A673 (cell line): ENCODE measurements around the gene RAB28. TPM values are rescaled to one million over a fixed set of nuclear protein-coding genes. Genes with fewer than 3 reads are reported as not detected.

Source experiments
- BruUV-seq: library from RNA; stranded (reverse); fragments of 400-500 nt; replicated peaks from 2 replicates; lab custom pipeline; 2021; lab: Mats Ljungman, UMichigan
- CTCF ChIA-PET: fragments of 300-600 bp; sonication (Branson Sonifier 250); formaldehyde crosslinking; loops from one replicate; lab custom pipeline; 2022; ENCODE audit warnings: antibody characterized with exemption; lab: Charles Lee
- POLR2A ChIA-PET: fragments of 300-600 bp; sonication (Branson Sonifier 250); formaldehyde crosslinking; loops from one replicate; lab custom pipeline; 2022; ENCODE audit warnings: antibody characterized with exemption; ENCODE audit not compliant: low non-redundant PET; lab: Charles Lee
- DNase-seq: peaks from one replicate; pipeline ENCODE4 v3.0.0-alpha.2; 2015; ENCODE audit warnings: low spot score
- H3K27ac ChIP-seq: fragments of 200-600 bp; sonication (generic); 2 replicates; pipeline ENCODE4 v1.5.1; 2016; ENCODE audit warnings: mixed run types, low read depth, mild to moderate bottlenecking, mixed read lengths, antibody characterized with exemption, low read length; ENCODE audit not compliant: poor library complexity, severe bottlenecking
- H3K27me3 ChIP-seq: fragments of 200-600 bp; sonication (generic); replicated peaks from 2 replicates; pipeline ENCODE4 v1.6.1; 2017; ENCODE audit warnings: mixed run types, low read depth, mild to moderate bottlenecking, mixed read lengths, antibody characterized with exemption, low read length; ENCODE audit not compliant: insufficient read depth, poor library complexity
- H3K36me3 ChIP-seq: fragments of 200-600 bp; sonication (generic); 2 replicates; pipeline ENCODE4 v1.6.1; 2016; ENCODE audit warnings: mixed run types, mild to moderate bottlenecking, mixed read lengths, antibody characterized with exemption, low read length; ENCODE audit not compliant: insufficient read depth, poor library complexity, severe bottlenecking
- H3K4me1 ChIP-seq: fragments of 200-600 bp; sonication (generic); 2 replicates; pipeline ENCODE4 v1.6.1; 2017; ENCODE audit warnings: mixed run types, mild to moderate bottlenecking, mixed read lengths, antibody characterized with exemption, low read length; ENCODE audit not compliant: insufficient read depth, poor library complexity, severe bottlenecking
- H3K4me3 ChIP-seq: fragments of 200-600 bp; sonication (generic); 2 replicates; pipeline ENCODE4 v1.5.1; 2016; ENCODE audit warnings: low read depth, mixed run types, mild to moderate bottlenecking, mixed read lengths, low read length; ENCODE audit not compliant: poor library complexity, severe bottlenecking
- H3K9me3 ChIP-seq: fragments of 200-600 bp; sonication (generic); 2 replicates; pipeline ENCODE4 v1.6.1; 2016; ENCODE audit warnings: mixed run types, low read depth, mild to moderate bottlenecking, mixed read lengths, antibody characterized with exemption, low read length; ENCODE audit not compliant: poor library complexity, severe bottlenecking
- EZH2 ChIP-seq: fragments of 200-600 bp; sonication (generic); IDR thresholded peaks from 2 replicates; pipeline ENCODE4 v1.6.1; 2017; ENCODE audit warnings: borderline replicate concordance, low read depth, mild to moderate bottlenecking, mixed read lengths, antibody characterized with exemption, low read length; ENCODE audit not compliant: poor library complexity, severe bottlenecking
- intact Hi-C: fragments of 100-400 bp; cut with micrococcal nuclease; formaldehyde crosslinking; loops from one replicate; pipeline ENCODE4 v1.10.0; 2022; ENCODE audit not compliant: unreplicated experiment
- total RNA-seq: library from RNA; stranded (reverse); gene quantifications from 2 replicates; pipeline ENCODE4 v1.2.3, GENCODE V29; 2021
- TF ChIP-seq, protein P1 (sequence below): fragments of 300-800, 200-600 bp; sonication (generic); conservative IDR thresholded peaks from 2 replicates; pipeline ENCODE4 v1.5.1; 2017; ENCODE audit warnings: low read depth, mild to moderate bottlenecking, antibody characterized with exemption, low read length, moderate library complexity, mixed read lengths

RAB28 gene
- total RNA-seq, 1 experiment from 2014 or later = 22.6 TPM

DNA sequence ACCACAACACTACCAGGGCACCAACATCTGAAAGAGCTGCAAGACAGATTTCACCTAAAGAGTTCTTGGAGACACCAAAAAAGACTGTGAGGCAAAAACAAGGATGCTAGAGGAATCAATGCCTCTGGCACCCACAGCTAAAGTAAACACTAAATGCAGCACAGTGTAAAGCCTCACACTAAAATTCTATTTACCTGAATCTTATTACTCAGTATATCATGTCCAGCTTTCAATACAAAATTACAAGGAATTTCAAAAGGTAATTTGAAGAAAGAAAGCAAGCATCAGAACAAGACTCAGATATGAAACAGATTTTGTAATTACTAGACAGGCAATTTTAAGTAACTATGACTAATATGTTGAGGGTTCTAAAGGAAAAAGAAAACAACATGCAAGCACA is 19.6 kb downstream of the RAB28 start:
- CTCF ChIA-PET = no interaction called here
- Histone ChIP-seq H3K27me3 (no peaks in the 10 kb centered on the region), H3K36me3 (no peaks in the 10 kb centered on the region), H3K4me1 (no peaks in the 10 kb centered on the region), H3K9me3 (peaks cover 8% of the 10 kb centered on the region), H3K27ac (no peak overlapping the region), H3K4me3 (no peak overlapping the region)
- DNase-seq = no peak
- intact Hi-C loops = no loop called here
- no TSS peak for BruUV-seq
- TF ChIP-seq EZH2 = no peak
- TF ChIP-seq, protein P1, sequence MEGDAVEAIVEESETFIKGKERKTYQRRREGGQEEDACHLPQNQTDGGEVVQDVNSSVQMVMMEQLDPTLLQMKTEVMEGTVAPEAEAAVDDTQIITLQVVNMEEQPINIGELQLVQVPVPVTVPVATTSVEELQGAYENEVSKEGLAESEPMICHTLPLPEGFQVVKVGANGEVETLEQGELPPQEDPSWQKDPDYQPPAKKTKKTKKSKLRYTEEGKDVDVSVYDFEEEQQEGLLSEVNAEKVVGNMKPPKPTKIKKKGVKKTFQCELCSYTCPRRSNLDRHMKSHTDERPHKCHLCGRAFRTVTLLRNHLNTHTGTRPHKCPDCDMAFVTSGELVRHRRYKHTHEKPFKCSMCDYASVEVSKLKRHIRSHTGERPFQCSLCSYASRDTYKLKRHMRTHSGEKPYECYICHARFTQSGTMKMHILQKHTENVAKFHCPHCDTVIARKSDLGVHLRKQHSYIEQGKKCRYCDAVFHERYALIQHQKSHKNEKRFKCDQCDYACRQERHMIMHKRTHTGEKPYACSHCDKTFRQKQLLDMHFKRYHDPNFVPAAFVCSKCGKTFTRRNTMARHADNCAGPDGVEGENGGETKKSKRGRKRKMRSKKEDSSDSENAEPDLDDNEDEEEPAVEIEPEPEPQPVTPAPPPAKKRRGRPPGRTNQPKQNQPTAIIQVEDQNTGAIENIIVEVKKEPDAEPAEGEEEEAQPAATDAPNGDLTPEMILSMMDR = no peak
- POLR2A ChIA-PET = no interaction called here

DNA sequence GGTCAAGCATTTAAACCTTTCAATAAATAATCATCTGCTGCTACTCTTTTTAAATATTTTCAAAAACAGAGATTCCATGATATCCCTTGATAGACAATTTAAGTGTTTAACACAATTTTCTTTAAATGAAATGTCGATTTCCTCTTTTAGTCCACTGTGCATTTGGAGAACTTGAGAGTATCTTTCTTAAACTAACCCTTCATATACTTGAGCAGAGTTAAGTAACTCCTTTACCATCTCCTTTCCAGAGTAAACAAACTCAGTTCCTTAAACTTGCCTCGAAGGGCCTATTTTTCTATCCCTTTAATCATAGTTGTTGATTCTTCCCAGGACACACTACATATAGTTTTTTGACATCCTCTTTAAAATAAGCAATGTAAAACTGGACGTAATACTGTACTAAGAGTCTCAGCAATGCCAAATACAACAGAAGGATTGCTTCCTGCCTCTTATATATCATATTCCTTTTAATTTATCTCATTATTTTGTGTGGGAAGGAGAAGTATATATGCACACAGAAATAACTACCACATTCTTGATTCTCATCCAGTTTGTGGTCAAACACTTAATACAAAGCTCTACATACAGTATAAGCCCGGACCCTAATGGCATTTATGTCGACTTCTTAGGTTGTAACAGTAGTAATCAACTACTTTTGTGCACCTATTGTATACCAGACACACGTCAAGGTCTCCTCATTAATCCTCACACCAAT is 22.8 kb downstream of the RAB28 start:
- Histone ChIP-seq H3K36me3 (no peaks in the 10 kb centered on the region), H3K4me1 (no peaks in the 10 kb centered on the region), H3K9me3 (peaks cover 8% of the 10 kb centered on the region), H3K27ac (no peak overlapping the region), H3K27me3 (no peaks in the 10 kb centered on the region), H3K4me3 (no peak overlapping the region)
- ChIA-PET CTCF (no interaction called here), POLR2A (no interaction called here)
- TF ChIP-seq EZH2 = no peak
- TF ChIP-seq, protein P1 = no peak
- no peak for DNase-seq
- no TSS peak for BruUV-seq
- intact Hi-C loops = no loop called here

DNA sequence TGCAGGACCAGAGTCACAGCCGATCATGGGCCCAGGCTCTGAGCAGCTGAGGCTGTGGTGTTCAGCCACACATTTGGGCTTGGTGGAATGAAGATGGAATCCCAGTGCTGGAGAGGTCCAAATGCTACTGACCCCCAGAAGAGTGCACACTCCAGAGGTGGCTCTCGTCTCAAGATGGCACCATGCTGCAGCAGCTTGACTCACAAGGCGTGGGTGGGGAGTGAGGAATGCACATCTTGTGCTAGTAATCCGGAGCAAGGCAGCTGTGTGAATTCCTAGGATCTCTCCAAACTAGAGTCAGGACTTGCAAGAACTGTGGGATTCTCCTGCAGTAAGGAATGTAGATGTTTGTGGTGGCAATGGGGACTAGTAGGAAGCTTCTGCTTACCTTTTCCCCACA is 28.7 kb downstream of the RAB28 start:
- H3K9me3 ChIP-seq = peaks cover 5% of the 10 kb centered on the region
- no peaks in the 10 kb centered on the region for H3K4me1 ChIP-seq
- no peak for DNase-seq
- BruUV-seq = no TSS peak
- ChIA-PET CTCF (no interaction called here), POLR2A (interaction anchor here (0.6 kb wide), 1 partner anchor 415 kb away, joined by 4 read pairs; no protein-coding TSS in a partner anchor)
- TF ChIP-seq, protein P1 = no peak
- no peak for TF ChIP-seq EZH2
- intact Hi-C loops = no loop called here
- no peaks in the 10 kb centered on the region for H3K27me3 ChIP-seq
- peaks cover 21% of the 10 kb centered on the region for H3K36me3 ChIP-seq
- no peak overlapping the region for H3K27ac ChIP-seq
- H3K4me3 ChIP-seq = no peak overlapping the region
